GM12875 (cell line): ENCODE measurements around the gene SEC14L2.
"Not testable (repeated sequence)": the region's sequence is repeated elsewhere in the genome, so short reads cannot be mapped to it uniquely, and the experiment has no call there.

ENCODE experiments used
- H3K4me3 ChIP-seq: one replicate; pipeline ENCODE4 v1.5.1; 2011; ENCODE audit warnings: low read depth, low read length, control low read depth
- TF ChIP-seq, protein P1 (sequence below): IDR thresholded peaks from 2 replicates; pipeline ENCODE4 v1.5.1; 2011; ENCODE audit warnings: low read depth, mild to moderate bottlenecking, control low read depth, inconsistent platforms, low read length, moderate library complexity, borderline replicate concordance; ENCODE audit not compliant: insufficient read depth

Gene SEC14L2

DNA sequence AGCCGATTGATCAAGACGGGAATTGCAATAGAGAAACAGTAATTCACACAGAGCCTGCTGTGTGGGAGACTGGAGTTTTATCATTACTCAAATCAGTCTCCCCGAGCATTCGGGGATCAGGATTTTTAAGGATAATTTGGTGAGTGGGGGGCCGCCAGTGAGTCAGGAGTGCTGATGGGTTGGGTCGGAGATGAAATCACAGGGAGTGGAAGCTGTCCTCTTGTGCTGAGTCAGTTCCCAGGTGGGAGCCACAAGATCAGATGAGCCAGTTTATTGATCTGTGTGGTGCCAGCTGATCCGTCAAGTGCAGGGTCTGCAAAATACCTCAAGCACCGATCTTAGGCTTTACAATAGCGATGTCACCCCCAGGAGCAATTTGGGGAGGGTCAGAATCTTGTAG is 44.3 kb downstream of the SEC14L2 start:
- no peak overlapping the region for H3K4me3 ChIP-seq
- TF ChIP-seq, protein P1, sequence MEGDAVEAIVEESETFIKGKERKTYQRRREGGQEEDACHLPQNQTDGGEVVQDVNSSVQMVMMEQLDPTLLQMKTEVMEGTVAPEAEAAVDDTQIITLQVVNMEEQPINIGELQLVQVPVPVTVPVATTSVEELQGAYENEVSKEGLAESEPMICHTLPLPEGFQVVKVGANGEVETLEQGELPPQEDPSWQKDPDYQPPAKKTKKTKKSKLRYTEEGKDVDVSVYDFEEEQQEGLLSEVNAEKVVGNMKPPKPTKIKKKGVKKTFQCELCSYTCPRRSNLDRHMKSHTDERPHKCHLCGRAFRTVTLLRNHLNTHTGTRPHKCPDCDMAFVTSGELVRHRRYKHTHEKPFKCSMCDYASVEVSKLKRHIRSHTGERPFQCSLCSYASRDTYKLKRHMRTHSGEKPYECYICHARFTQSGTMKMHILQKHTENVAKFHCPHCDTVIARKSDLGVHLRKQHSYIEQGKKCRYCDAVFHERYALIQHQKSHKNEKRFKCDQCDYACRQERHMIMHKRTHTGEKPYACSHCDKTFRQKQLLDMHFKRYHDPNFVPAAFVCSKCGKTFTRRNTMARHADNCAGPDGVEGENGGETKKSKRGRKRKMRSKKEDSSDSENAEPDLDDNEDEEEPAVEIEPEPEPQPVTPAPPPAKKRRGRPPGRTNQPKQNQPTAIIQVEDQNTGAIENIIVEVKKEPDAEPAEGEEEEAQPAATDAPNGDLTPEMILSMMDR, result no peak

DNA sequence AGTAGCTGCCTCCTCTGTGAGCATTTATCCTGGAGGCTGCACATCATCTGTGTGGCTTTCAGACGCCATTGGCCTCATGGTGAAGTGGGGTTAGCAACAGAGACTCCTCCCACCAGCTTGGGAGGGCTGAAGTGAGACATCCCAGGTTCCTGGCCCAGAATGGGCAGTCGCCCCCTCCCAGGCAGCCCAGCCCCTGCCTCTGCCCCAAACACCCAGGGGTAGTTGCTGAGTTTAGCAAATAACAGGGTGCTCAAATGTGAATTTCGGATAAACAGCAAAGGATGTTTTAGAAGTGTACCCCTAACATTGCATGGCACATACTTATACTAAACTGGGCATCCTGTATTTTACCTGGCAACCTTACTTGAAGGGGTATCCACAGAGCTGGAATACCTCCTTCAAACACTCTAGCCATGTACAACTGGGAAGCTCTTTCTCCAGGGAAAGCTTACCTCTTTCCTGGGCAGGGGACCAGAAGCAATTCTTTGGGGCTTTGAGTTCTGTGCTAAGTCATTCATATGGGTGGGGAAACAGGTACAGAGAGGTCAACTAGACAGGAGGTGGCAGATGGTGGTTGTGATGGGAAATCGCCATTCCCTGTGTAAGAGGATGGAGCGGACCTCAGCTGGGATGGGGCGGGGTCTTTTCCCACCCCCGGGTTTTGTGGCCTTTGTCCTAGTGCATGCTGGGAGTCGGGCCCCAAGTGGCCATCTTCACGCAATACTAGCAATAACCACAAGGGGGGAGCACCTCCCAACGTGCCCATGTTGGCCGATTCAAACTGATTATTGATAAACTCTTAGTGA is 48.0 kb downstream of the SEC14L2 start:
- TF ChIP-seq, protein P1, result peak; percentile 80
- H3K4me3 ChIP-seq, result no peak overlapping the region

DNA sequence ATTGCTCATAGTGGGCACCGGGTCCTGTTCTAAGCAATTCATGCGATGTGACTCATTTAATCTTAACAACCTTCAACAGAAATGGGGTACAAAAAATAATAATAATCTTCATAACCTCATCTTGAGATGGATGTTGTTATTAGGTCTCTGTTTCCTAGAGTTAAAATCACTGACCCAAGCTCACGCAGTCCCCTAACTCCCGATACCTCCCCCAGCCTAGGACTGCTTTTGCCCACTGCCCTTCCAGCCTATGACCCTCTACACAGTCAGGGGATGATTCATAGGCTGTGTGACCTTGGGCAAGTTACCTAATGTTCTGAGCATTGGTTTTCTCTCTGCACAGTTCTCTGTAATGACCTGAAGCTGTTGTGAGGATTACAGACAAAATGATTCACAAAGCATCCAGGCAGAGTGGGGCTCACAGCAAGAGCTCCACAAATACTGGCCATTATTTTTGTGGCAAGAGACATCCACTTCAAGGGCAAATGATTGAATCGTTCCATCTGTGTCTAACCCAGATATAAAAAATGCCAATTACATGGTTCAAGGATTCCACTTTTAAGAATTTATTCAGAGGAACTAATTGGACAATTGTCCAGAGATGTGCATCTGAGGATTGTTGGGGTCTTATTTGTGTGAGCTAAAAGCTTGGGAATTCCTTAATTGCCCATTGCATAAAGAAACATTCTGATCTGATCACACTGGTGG is 48.8 kb downstream of the SEC14L2 start:
- TF ChIP-seq, protein P1, result no peak

DNA sequence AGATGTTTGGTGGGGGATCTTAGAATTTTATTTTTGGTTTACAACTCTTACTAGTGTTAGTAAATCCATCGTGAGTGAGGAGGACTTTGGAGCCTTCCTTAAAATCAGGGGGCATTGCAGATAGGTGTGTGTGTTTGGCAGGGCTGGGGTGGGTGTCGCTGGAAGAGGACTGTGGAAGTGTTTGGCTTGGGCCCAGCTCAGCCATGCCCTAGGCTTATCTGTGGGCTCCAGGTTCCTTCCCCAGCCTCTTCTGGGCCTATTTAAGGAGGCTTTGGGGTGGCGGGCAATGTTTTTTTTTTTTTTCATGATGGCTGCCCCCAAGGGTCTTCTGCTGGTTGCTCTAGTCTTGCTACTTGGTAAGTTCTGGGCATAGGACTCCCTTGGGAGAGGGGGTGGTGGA is 50.8 kb downstream of the SEC14L2 start:
- no peak overlapping the region for H3K4me3 ChIP-seq
- TF ChIP-seq, protein P1, result no peak

More for the DNA sequence above, 48.8 kb downstream of the SEC14L2 start:
- H3K4me3 ChIP-seq, result no peak overlapping the region

DNA sequence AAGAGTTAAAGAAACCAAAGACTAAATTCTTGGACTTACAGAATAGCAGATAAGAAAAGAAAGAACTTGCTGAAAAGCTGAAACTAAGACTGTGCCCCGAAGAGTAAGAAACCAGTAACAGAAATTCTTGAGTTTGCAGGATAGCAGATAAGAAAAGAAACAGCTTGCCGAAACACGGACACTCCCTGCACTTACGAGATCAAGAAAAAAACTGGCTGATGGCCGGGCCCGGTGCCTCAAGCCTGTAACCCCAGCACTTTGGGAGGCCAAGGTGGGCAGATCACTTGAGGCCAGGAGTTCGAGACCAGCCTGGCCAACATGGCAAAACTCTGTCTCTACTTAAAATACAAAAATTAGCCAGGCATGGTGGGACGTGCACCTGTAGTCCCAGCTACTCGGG is 54.7 kb downstream of the SEC14L2 start:
- not testable (repeated sequence) for H3K4me3 ChIP-seq

DNA sequence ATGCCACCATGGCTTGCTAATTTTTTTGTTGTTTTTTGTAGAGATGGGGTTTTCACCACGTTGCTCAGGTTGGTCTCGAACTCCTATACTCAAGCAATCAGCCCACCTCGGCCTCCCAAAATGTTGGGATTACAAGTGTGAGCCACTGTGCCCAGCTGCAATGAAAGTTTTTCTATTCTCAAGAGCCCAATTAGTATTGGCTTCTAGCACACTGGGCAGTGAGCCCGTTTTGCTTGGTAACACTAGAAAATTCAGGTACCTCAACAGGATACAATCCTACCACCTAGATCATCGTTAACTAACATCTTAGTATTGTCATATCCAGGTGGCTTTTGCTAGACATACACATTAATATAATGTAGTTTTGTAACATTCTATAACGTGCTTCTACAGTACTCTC is 56.0 kb downstream of the SEC14L2 start:
- TF ChIP-seq, protein P1, result no peak
- no peak overlapping the region for H3K4me3 ChIP-seq

DNA sequence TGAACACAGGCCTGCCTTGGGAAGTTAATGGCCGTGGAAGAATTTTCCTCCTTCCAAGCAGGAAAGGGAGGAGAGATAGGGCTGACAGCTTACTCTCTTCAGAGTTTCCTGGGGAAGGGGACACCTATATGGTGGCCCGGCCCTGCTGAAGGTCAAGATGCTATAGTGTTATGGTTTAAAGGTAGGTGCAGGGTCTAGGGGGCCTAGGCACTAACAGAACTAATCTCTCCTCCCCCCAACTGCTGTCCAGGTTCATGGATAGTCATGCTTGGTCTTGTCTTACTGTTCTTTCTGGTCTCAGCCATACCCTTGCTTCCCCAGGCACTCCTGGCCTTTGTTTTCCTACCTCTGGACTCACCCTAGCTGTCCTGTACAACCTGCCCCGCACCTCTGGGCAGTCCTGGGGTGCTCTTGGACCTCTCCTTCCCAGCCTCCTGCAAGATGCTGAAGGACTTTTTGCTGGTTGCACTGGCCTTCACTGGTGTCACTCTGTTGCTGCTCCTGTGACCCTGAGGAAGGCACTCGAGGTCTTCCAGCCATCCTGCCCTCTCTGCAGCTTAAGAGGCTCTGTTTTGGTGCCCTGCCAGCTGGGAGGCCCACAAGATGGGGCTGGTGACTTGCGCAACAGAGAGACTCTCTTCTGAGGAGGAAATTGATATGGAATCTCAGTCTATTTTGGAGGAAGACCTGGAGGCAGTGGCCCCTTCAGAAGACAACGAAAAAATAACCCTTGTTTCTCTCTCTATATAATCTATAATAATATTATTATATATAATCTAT is 57.1 kb downstream of the SEC14L2 start:
- TF ChIP-seq, protein P1, result no peak

More for the DNA sequence above, 57.1 kb downstream of the SEC14L2 start:
- H3K4me3 ChIP-seq, result no peak overlapping the region
